ENCODE measurements around the gene E2F1.
"Not testable (repeated sequence)": the region's sequence is repeated elsewhere in the genome, so short reads cannot be mapped to it uniquely, and the experiment has no call there.

E2F1 gene

GRCh38 chr20:33710681-33711445 is 24.7 kb upstream of the E2F1 start:
- DNase-seq, result no peak

DNA sequence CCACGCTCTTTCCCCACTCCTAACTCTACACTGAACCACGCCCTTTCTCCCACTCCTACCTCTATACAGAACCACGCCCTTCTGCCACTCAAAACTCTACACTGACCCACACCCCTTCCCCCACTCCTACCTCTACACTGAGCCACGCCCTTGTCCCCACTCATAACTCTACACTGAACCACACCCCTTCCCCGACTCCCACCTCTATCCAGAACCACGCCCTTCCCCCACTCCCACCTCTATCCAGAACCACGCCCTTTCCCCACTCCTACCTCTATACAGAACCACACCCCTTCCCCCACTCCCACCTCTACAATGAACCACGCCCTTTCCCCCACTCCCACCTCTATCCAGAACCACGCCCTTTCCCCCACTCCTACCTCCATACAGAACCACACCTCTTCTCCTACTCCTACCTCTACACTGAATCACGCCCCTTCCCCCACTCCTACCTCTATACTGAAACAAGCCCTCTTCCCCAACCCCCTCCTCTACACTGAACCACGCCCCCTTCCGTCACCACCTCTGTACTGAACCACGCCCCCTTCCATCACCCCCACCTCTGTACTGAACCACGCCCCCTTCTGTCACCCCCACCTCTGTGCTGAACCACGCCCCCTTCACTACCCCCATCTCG is 23.8 kb upstream of the E2F1 start:
- DNase-seq, result no peak

GRCh38 chr20:33709398-33709797 is 23.2 kb upstream of the E2F1 start:
- DNase-seq, result no peak

DNA sequence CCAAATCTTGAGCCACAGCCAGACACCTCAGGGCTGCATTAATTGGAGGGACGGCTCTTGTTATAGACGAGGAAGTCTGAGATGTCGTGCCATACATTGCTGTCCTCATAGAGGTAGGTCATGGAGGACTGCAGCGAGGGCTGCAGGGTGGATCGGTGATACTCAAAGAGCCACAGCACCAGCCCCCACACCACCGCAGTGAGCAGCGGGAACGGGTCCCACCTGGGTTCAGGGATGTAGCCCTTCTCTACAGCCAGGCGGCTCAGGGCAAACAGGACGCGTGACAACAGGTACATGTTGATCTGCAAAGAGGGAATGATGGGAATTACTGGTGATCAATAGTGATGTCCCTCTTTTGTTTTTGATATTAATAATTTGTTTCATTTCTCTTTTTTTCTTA is 21.5 kb upstream of the E2F1 start:
- no peak for DNase-seq

DNA sequence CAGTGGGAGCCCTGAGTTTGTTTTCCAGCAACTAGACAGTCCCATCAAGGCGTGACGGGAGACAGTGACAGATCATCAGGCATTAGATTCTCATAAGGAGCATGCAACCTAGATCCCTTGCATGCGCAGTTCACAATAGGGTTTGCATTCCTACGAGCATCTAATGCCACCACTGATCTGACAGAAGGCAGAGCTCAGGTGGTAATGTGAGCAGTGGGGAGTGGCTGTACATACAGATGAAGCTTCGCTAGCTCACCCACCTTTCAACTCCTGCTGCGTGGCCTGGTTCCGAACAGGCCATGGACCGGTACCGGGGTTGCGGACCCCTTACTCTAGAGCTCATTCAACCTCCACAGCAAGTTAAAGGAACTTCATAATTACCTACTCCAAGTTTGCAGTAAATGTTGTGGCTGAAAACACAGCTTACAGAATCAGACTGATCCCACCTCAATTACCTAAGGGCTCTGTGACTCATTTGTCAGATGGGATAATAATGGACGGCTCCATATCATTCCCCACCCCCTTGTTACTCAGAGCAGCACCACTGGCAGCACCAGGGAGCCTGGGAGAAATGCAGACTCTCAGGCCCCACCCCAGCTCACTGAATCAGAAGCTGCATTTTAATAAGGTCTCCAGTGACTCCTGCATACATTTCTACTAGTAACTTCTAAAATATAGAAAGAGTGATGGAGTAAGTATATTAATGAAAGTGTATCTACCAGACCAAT is 18.2 kb upstream of the E2F1 start:
- no peak for DNase-seq

DNA sequence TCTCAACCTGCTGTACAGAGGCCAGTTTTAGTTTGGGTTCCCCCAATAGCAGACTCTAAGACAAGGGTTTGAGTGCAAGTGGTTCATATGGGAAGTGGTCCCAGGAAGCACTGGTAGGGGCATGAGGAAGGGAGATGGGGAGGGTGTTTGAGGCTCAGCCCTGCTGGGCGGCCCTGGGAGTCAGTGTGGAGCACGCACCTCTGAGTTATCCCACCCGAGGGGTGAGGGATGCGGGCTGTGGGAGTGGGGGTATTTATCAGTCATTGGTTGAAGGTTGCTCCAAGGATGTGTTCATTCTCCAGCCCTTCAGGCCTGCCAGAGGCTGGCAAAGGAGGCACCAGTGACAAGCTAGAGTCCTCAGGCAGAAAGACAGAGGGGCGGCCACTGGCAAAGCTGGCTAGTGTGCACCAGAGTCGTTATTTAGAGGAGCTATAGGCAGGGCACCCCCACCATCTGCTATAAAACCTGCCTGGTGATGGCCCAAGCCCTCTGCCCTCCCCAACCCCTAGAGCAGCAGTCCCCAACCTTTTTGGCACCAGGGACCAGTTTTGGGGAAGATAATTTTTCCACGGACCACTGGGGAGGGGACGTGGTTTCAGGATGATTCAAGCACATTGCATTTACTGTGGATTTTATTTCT is 17.4 kb upstream of the E2F1 start:
- no peak for DNase-seq

DNA sequence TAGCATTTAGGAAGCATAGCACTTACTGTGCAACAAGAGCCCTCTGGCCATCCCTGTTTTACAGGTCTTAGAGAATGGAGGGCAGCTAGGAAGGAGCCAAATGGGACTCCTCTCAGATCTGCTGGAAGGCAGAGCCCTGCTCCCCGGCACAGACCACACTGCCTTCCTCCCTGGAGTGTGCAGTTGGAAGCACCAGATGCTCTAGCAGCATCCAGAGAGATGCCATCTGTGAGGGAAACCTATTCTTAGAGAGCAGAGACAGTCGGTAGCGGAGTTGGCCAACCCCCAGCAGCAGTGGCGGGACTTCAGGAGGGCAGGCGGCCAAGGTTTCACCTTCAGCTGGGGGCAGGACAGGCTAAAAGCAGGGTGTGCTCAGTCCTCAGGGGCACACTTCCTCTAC is 16.7 kb upstream of the E2F1 start:
- DNase-seq, result peak; percentile 68

DNA sequence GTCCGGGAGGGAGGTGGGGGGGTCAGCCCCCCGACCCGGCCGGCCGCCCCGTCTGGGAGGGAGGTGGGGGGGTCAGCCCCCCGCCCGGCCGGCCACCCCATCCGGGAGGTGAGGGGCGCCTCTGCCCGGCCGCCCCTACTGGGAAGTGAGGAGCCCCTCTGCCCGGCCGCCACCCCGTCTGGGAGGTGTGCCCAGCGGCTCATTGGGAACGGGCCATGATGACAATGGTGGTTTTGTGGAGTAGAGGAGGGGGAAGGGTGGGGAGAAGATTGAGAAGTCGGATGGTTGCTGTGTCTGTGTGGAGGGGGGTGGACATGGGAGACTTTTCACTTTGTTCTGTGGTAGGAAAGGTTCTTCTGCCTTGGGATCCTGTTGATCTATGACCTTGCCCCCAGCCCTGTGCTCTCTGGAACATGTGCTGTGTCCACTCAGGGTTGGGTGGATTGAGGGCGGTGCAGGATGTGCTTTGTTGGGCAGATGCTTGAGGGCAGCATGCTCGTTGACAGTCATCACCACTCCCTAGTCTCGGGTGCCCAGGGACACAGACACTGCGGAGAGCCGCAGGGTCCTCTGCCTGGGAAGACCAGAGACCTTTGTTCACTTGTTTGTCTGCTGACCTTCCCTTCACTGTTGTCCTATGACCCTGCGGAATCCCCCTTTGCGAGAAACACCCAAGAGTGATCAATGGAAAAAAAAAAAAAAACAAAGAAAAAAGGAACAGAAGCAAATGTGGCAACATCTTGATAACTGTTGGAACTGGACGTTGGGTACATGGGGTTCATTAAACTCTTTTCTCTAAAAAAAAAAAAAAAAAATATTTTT is 15.7 kb upstream of the E2F1 start:
- no peak for DNase-seq

DNA sequence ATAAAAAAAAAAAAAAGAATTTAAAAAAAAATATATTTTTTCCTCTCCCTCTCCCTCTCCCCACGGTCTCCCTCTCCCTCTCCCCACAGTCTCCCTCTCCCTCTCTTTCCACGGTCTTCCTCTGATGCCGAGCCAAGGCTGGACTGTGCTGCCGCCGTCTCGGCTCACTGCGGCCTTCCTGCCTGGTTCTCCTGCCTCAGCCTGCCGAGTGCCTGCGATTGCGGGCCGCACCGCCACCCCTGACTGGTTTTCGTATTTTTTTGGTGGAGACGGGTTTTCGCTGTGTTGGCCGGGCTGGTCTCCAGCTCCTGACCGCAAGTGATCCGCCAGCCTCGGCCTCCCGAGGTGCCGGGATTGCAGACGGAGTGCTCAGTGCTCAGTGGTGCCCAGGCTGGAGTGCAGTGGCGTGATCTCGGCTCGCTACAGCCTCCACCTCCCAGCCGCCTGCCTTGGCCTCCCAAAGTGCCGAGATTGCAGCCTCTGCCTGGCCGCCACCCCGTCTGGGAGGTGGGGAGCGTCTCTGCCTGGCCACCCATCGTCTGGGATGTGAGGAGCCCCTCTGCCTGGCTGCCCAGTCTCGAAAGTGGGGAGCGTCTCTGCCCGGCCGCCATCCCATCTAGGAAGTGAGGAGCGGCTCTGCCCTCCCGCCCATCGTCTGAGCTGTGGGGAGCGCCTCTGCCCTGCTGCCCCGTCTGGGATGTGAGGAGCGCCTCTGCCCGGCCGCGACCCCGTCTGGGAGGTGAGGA is 14.7 kb upstream of the E2F1 start:
- DNase-seq, result not testable (repeated sequence)

GRCh38 chr20:33698966-33699365 is 12.8 kb upstream of the E2F1 start:
- DNase-seq, result not testable (repeated sequence)

DNA sequence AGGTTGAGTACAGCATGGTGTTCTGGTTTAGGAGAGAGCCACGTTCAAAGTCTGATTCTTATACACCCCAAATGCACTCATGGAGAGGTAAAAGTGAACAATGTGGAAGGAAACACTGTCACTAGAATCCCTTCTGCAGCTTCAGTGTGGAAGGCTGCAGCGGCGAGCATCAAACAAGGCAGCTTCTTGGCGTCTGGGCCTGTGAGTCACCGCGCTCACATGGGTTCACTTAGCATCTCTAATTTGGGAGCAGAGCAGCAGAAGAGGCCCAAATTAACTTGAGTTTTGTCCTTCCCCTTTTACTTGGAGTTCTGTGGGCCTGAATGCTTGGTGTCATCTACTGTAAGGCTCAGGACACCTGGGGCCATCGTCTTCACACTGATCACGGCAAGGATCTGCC is 10.9 kb upstream of the E2F1 start:
- no peak for DNase-seq

GRCh38 chr20:33696448-33696847 is 10.3 kb upstream of the E2F1 start:
- no peak for DNase-seq

GRCh38 chr20:33694639-33695012 is 8.4 kb upstream of the E2F1 start:
- no peak for DNase-seq

DNA sequence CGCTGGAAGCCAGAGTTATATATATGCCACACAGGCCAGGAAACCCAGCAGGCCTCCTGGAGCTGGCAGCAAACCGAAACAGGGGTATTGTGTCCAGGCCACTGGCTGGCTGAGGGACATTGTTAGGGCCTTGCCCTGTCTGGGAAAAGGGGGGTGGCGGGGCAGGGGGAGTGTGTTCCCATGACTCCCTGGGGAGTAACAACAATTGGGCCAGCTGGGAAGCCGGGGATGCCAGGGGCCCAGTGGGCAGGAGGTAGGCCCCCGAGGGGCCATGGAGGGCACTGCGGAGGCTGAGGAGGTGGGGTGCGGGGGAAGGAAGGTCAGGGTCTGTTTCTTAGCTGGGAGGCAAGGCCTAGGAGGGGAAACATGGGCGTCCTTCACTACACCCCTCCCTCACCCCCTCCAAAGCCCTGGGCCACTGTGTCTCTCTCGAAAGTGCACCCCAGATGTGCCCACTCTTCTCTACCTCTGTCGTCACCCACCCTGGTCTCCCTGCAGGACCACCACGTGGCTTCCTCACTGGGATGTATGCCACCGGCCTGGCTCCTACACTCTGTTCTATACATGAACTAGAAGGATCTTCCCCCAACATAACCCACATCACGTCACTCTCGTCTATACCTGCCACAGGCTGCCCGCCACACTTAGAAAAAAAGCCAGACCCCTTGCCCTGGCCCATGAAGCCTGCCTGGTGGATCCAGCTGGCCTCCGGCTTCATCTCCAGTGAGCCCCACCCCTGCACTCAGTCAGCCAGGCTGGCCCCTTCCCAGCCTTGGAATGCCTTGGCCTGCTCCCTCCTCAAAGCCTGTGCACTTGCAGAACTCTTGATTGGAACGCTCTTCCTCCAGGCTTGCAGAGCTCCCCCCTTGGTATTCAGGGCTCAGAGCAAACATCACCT is 7.8 kb upstream of the E2F1 start:
- DNase-seq, result no peak

DNA sequence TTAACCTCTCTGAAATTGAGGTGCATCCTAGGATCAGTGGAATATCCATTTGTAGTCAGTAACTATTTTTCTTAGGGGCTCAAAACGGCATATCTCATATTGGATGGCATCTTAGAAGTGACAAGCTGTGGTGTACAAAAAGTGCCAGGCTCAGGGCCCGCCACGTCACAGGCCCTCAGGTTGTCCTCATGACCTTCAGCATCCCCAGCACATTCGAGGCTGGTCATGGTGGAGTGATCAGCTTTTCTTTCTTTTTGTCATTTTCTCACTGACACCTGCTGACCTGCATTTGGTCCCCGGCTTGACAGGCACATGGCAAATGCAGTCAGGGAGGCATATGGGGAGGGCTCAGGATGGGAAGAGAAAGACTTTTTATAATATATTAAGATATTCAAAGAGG is 7.1 kb upstream of the E2F1 start:
- no peak for DNase-seq

- DNase-seq, result no peak
Observed at GRCh38 chr20:33689973-33690372, 3.8 kb upstream of the E2F1 start.

DNA sequence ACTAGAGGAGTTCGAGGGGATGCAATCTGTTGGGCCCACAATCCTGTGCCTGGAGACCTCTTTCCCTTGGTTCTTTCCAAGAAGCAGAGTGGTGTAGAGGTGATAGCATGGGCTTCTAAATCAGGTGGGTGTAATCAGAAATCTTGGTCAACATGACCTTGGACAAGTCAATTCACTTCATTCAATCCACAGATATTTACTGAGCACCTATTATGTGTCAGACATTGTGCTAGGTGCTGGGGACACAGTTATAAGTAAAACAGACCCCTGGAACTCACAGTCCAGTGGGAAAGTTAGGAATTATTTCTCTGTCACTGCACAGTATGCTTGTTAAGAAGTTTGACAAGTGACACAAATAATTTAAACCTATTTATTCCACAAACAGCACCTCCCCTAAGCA is 3.3 kb upstream of the E2F1 start:
- no peak for DNase-seq

DNA sequence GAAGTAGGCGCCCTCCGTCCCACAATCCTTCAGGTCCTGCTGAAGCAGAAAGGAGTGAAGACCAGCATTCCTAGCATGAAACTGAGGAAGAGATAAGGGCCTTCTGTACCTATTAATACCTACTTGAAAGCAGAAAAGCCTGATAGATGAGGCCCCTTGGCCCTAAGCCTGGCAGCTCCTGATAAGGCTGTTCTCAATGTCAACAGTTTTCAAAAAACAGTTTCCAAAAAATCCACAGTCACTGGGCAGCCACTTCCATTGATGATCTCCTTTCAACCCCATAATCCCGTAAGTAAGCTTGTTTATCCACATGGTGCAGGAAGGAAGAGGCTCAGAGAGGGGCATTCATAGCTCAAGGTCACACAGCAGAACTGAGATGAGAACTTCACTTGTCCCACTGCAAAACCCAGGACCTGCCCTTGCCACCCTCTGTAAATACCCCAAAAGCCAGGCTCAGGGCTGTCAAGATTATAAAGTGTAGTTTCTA is 2.8 kb upstream of the E2F1 start:
- no peak for DNase-seq

GRCh38 chr20:33687993-33688937 is 2.1 kb upstream of the E2F1 start:
- DNase-seq, result no peak
